HuH-7 (cell line): ENCODE data around the gene METTL9.
"Not testable (repeated sequence)": the region's sequence is repeated elsewhere in the genome, so short reads cannot be mapped to it uniquely, and the experiment has no call there.

Experiments
- DNase-seq: peaks from one replicate; pipeline ENCODE4 v3.0.0; 2011; ENCODE audit warnings: low spot score

The METTL9 gene

DNA sequence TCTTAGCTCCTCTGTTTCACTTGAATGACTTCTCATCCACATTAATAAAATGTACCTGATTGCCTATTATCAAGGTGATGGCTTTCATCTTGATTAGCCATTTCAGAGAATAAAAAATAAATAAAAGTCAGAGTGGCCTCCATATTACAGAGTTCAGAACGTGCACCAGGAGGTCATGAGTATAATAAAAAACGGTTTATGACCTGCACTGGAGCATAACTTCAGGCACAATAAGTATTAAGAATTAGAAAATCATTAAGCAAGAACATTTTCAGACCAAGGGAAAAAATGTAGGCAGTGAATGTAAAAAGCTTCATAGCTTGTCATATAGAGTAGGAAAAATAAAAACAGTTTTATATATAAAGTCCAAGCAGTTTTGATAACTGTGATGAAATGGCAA is 11.4 kb downstream of the METTL9 start:
- DNase-seq: no peak

DNA sequence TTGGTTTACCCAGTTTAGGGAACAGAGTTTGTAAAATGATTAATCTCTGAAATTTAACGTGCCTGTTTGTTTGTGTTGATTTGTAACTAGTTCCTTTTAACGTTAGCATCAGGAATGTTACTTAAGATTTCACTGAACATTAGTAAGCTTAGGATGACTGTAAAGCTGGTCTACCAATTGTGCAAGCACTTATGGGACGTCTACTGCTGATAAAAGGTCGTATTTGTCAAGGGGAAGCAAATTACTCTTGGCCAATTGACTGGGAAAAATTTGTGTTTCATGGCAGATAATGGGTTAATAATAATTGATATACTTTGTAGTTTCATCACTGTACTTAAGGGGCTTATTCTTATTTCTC is 11.8 kb downstream of the METTL9 start:
- DNase-seq: no peak

DNA sequence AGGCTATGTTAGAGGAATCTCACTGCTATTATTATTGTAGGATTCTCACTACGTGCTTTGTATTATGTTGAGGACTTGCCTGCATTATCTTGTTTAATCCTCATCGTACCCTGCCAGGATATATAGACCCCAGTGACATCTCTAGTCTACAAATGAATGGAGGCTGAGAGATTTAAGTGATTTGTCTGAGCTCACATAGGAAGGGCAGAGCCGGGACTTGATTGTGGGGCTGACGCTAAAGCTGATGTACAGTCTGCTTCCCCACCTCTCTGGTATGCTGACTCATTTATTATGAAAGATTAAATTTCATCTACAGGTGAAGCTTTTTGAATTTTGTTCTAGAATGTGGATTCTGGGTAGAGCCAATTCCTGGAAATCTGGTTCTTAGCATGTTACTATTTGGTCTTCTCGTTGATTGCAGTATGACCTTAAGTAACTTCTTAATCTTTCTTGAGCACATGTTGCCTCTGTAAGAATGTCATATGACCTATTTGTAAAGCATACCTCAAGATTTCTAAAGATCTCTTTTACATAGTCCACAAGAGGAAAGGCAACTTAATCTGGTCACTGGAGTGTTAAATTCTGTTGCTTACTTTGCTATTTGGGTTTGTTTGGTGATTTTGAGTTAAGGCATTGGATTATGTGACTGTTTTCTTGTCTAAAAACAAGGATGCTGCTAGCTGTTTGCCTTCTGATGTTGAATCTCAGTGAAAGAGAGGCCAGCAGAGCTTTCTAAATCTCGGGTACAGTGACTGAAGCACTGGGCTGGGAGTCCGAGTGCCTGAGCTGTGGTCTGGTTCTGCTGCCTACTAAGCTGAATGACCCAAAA is 12.4 kb downstream of the METTL9 start:
- no peak for DNase-seq

DNA sequence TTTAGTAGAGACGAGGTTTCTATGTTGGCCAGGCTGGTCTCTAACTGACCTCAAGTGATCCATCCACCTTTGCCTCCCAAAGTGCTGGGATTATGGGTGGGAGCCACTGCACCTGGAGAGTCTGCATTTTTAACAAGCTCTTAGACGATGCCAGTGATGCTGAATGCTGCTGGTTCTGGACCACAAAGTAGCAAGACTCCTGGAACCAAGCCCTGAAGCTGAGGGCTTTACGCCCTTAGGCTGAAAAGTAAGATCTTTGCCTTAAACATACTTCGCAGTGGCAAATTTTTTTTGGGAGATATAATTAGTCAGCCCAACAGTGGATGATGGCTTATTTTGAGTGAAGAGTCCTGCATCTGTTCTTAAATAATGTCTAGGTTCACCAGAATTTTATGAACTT is 14.0 kb downstream of the METTL9 start:
- no peak for DNase-seq

DNA sequence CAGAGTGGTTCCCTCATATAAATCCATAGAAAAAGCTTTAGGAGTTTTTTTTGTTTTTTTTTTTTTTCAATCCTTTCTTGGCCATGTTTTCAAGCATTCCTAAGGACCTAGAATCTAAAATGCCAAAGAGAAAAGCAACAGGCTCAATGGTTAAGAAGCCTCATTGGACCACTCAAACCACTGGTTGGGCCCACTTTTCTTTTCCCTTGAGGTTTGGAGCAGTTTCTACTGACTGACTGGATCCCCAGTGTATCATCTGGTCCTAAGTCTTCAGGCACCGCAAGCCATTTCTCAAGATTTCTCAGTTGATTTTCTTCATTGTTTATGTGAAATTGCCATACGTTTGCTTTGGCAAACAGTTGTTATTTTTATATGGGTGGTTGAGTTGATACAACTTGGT is 14.4 kb downstream of the METTL9 start:
- DNase-seq: no peak

DNA sequence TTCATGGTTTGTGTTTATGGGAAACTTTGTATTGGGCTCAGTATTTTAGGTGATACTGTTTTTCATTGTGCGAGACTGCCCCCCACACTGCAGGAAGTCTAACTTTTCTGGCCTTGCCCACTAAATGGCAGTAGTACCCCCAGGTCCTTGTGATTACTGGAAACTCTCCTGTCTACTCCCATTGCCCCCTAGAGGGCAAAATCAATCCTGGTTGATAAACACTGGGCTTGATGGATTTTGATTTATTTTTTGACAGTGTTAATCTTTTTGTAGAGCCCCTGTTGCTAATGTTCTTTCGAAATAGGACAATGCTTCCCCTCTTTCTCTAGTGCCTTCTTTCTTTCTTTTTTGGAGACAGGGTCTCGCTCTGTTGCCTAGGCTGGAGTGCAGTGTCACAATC is 15.5 kb downstream of the METTL9 start:
- DNase-seq: no peak

DNA sequence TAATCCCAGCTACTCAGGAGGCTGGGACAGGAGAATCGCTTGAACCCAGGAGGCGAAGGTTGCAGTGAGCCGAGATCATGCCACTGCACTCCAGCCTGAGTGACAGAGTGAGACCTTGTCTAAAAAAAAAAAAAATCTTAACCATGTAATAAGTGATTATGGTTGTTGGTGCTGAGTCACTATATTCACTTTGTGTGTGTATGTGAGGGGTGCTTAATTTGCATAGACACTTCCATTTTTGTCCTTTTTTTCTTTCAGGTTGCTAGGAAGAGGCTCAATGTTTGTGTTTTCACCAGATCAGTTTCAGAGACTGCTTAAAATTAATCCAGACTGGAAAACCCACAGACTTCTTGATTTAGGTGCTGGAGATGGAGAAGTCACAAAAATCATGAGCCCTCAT is 18.2 kb downstream of the METTL9 start:
- no peak for DNase-seq

DNA sequence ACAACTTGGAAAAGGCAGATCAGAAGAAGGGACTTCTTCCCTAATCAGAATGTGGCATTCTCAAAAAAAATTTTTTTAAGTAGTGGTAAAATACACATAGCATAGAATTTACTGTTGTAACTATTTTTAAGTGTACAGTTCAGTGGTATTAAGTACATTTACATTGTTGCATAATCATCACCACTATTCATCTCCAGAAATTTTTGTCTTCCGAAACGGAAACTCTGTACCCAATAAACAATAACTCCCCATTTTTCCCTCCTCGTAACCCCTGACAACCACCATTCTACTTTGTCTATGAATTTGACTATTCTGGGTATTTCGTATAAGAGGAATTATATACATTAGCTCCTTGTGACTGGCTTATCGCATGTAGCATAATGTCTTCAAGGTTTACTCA is 18.9 kb downstream of the METTL9 start:
- DNase-seq: no peak

DNA sequence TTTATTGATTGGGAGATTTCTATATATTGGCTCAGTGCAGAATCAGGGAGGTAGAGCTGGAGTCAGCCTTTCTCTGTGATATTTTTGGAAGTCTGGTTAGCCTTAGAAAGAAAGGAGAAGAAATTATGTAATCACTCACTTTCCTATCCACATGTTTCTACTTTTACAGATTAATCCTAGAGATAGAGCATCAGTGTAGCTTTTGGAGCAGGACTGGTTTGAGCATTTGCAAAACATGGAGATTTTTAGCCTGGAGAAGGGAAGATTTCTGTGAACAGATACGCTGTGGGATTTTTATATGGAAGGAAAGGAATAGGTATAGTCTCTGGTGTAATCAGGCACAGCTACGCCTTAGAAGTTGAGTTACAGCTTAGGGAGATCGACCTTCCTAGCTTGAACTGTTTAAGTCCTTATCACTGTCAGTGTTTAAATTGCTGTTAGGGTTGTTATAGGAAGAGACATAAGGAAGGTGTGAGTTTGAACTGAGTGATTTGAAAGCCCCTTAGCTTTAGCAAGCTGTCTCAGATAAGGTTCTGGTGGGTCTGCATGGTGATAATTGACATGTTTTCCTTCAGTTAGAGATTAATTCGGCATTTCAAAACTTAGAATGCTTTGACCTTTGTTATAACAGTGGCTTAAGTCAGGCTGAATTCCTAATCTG is 20.5 kb downstream of the METTL9 start:
- no peak for DNase-seq

DNA sequence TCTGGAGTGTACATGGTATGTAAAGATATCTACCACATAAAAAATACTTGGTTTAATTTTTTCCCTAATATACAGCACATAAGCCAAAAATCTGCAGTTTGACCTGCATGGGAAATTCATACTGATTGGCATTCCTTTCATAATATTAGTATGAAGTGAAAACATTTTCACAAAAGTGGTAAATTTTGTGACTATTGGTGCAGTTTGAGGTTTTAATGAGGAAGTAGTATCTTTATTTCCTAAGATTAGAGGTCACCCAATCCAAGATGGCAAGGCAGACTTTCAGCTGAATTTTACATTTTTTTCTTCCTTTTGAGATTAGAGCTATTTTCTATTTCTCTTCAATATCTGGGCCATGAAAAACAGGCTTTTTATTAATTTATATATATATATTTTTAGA is 21.2 kb downstream of the METTL9 start:
- no peak for DNase-seq

DNA sequence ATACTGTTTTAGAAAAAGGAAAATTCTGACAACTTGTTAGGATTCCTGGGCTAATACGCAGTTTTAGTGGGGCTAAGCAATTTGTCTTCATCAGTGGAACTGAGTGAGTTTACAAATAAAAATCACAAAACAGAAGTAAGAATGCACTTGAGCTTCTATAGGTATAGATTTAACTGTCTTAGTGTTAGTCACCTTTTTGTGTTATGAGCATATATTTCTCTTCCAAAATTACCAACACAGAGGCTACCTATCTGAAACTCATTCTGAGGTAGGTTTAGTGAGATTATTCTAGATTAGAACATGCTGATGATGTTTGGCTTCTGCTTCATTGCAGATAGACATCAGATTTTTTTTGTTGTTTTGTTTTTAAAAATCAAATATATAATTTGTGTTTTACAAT is 23.2 kb downstream of the METTL9 start:
- DNase-seq: no peak

DNA sequence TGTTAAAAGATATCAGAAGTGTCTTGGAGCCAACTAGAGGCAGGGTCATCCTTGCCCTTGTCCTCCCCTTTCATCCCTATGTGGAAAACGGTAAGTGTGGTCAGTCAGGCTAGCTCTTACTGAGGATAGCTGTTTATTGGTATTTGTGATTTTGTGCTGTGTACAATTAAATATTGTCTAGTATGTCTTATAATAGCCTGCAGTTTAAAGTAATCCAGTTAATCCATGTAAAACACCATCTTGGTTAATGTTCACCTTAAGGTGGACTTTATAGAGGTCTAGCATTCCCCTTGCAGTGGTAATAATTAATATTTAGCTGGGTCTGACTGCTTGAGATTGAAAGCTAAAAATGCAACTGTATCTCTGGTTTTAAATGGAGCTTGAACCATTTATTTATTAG is 25.6 kb downstream of the METTL9 start:
- no peak for DNase-seq

DNA sequence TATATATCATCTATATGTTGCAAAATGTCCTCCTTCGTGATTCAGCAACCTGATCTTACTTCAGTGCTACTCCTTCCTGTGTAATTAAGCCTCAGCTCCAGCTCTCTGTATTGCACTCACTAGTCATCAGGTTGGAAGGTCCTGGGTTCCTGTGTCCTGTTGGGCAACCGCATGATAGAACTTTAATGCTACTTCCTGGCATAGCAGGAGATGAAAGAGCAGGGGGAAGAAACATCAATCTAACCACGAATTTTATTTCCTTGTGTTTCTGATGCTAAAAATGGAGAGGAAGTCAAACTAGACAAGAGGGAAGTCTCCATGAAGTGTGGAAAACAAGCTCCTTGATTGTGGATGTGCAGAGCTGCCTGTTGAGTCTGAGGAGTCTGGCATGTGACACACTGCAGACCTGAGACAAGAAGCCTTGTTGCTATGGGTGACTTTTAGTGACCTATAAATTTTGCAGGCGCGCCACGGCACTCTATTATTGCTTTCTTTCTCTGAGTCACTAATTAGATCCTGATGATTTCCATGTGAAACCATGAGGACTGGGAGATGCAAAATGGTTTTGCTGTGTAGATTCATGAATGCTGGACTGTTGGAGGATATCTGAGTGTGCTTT is 27.4 kb downstream of the METTL9 start:
- DNase-seq: no peak

DNA sequence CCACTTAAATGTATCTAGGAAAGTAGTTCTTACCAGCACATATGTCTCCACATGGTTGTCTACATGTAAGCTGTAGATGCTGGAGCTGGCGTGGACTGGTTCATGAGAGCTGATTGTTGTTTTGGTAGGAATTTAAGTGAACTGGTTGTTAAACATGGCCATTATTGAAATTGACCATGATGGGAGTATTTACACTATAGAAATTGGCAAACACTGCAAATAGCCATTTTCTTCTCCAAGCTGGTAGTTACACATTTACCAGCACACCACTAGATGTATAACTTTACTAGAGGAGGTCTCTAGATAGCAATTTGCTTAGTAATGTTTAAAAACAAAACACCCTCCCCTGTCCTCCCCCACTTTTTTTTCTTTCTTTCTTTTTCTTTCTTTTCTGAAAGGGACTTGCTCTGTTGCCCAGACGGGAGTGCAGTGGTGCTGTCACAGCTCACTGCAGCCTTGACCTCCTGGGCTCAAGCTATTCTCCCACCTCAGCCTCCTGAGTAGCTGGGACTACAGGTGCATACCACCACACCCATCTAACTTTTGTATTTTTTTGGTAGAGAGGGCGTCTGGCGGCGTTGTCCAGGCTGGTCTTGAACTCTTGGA is 28.8 kb downstream of the METTL9 start:
- no peak for DNase-seq

DNA sequence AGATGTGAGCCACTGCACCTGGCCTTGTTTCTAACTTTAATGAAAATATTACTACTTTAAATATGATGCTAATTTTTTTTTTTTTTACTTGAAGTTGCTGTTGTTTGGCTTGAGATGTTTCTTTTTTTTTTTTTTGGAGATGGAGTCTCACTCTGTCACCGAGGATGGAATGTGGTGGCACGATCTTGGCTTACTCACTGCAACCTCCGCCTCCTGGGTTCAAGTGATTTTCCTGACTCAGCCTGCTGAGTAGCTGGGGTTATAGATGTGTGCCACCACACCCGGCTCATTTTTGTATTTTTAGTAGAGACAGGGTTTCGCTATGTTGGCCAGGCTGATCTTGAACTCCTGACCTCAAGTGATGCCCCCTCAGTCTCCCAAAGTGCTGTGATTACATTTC is 29.4 kb downstream of the METTL9 start:
- no peak for DNase-seq

DNA sequence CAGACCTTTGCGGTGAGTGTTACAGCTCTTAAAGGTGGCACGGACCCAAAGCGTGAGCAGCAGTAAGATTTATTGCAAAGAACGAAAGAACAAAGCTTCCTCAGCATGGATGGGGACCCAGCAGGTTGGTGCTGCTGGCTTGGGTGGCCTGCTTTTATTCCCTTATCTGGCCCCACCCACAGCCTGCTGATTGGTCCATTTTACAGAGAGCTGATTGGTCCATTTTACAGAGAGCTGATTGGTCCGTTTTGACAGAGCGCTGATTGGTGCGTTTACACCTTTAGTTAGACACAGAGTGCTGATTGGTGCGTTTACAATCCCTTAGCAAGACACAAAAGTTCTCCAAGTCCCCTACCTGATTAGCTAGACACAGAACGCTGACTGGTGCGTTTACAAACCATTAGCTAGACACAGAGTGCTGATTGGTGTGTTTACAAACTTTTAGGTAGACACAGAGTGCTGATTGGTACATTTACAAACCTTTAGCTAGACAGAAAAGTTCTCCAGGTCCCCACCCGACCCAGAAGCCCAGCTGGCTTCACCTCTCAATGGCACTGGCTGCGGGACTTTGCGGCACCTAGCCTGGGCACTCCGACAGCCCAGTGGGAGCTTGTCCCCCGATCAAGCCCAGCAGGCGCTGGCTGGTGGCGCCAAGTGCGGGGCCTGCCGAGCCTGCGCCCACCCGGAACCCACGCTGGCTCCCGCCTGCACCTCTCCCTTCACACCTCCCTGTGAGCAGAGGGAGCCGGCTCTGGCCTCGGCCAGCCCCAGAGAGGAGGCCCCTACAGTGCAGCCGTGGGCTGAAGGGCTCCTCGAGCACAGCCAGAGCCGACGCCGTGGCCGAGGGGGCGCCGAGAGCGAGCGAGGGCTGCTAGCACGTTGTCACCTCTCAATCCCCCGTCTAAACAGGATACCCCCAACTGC is 30.5 kb downstream of the METTL9 start:
- DNase-seq: not testable (repeated sequence)

DNA sequence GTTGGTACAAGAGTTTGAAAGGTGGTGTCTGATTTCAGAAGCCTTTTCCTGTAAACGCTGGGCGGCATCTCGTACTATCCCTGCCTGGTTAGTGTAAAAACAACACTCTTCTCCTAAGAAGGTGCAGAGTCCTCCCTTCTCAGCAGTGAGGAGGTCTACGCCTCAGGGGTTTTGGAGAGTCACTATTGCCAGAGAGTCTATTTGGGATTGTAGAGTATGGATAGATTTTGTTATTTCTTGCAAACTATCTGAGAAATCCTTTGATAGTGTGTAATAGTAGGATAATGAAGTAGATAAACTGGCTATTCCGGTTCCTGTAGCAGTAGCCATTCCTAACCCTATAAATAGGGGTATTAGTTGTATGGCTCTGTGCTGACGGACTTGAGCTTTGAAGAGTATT is 31.5 kb downstream of the METTL9 start:
- not testable (repeated sequence) for DNase-seq

DNA sequence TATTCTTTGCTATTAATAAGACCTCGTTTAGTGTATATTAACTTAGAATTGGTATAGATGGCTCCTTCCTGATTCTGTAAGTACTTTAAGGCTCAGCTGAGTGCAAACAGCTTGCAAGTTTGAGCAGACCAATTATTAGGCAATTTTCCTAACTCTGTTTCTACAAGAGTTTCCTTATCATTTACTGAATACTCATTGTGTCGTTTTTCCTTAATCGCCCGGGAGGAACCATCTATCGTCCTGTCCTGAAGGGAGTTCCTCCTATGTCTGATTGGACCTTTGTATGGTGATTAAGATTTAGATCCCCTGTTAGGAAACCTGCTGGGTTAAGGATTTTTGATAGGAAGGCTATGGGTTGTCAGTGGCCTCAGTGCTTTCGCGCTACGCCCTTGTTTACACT is 32.0 kb downstream of the METTL9 start:
- not testable (repeated sequence) for DNase-seq

DNA sequence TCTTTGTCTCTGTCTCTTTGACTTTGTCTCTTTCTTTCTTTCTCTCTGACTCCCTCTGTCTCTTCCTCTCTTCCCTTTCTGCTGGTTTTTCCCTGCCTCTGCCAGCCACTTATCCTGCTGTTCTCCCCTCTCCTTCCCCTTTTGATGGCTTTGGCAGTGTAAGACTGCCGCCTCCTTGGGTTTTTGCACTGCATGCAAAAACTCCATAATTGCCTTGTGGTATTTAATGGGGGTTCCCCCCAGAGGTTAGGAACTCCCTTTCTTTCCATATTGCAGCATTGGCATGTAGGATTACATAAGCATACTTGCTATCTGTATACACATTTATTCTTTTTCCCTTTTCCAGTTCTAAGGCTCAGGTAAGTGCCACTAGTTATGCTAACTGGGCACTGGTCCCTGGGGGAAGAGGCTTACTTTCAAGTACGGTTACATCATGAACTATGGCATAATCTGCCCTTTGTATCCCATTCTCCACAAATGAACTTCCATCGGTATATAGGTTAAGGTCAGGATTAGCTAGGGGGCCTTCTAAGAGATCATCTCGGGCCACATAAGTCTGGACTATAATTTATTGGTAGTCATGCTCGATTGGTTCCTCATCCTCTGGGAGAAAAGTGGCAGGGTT is 32.7 kb downstream of the METTL9 start:
- not testable (repeated sequence) for DNase-seq

DNA sequence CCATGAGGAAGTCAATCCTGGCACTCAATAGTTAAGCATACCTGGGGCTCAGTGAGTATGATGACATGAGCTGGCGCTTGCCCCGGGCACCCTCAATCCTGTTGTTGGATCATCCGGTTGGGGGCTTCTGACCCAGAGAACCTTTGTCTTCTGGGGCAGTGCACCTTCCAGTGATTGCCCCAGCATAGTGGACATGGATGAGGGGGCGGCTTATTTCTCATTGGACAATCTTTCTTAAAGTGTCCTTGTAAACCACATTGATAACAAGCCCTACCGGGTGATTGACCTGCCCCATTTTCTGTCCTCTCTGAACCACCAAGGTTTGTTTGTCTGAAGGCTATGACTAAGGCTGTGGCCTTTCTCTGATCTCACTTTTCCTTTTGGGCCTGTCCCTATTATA is 34.8 kb downstream of the METTL9 start:
- no peak for DNase-seq

DNA sequence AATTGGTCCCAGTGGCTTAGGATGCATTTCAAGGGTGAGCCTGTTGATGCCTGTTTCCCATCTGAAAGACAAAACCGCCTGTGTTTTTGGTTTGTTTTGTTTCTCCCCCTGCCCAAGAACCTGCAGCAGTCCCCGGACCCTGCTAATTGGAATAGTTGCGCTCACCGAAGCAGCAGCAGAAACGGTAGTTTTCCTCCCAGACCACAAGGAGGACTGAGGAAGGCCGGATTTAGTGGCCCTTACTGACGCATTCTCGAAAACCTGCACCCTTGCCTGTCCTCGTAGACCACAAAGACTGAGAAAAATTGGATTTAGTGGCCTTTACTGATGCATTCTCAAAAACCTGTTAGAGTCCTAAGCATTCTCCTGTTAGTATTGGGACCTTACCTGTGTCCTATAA is 36.3 kb downstream of the METTL9 start:
- not testable (repeated sequence) for DNase-seq
